ENCODE measurements around the gene ATAD5.

DNA sequence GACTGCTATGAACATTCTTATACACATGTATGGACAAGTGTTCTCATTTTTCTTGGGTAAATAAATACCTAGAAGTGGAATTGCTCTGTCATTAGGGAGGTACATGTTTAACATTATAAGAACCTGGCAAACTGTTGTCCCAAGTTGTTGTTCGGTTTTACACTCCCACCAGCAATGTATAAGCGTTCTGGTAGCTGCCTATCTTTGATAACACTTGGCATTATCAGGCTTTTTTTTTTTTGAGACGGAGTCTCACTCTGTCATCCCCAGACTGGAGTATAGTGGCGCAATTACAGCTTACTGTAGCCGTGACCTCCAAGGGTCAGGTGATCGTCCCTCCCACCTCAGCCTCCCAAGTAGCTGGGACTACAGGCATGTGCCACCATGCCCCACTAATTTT is 16.3 kb downstream of the ATAD5 start:
- TF ChIP-seq CTCF (IDR thresholded peaks at IDR 0.05; ENCODE audit: low read depth, low read length, poor library complexity, severe bottlenecking) (no peak), EZH2phosphoT487 (IDR thresholded peaks at IDR 0.05; ENCODE audit: borderline replicate concordance, low read length) (no peak)

Measured in DOHH2 (cell line).